ENCODE data around the gene FEZF1.

DNA sequence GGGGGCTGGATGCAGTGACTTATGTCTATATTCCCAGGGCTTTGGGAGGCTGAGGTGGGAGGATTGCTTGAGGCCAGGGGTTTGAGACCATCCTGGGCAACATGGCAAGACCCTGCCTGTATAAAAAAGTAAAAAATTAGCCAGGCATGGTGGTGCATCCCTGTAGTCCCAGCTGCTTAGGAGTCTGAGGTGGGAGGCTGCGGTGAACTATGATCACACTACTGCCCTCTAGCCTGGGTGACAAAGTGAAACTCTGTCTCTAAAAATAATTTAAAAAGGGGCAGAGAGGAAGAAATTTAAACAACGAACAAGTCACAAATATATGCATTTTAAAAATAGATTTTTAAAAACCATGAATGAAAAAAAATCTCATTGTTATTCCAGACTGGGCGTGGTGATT is 46.2 kb upstream of the FEZF1 start:
- TF ChIP-seq NRF1 (conservative IDR thresholded peaks at IDR 0.05; ENCODE audit: low read depth, low read length) = no peak
- no peak for TF ChIP-seq POLR2A (IDR thresholded peaks at IDR 0.05; ENCODE audit: low read depth, low read length)
- TF ChIP-seq SMC3 (IDR thresholded peaks at IDR 0.05; ENCODE audit: borderline replicate concordance, low read length) = no peak
- TF ChIP-seq POLR2AphosphoS2 (IDR thresholded peaks at IDR 0.05; ENCODE audit: low read depth, low read length) = no peak

Measured in GM12878 (cell line).